Esophagus squamous epithelium (tissue), 4 donors: ENCODE data around the gene TMEM145.

ENCODE experiments used
- CTCF ChIP-seq, 6 experiments: fragments of 450-650 bp in 4 of 6; fragments of 200-600 bp in 2 of 6; sonication (generic) in 2 of 6; IDR thresholded peaks; one replicate each; pipeline ENCODE4 v1.5.1; 2016 to 2019; ENCODE audit warnings: antibody characterized with exemption in 6 of 6, mild to moderate bottlenecking in 4 of 6, moderate library complexity in 4 of 6
- POLR2A ChIP-seq, 4 donors: fragments of 450-650 bp; IDR thresholded peaks; one replicate each; pipeline ENCODE4 v1.6.1; 2017; ENCODE audit warnings: antibody characterized with exemption in 4 of 4, mild to moderate bottlenecking in 4 of 4, moderate library complexity in 3 of 4

DNA sequence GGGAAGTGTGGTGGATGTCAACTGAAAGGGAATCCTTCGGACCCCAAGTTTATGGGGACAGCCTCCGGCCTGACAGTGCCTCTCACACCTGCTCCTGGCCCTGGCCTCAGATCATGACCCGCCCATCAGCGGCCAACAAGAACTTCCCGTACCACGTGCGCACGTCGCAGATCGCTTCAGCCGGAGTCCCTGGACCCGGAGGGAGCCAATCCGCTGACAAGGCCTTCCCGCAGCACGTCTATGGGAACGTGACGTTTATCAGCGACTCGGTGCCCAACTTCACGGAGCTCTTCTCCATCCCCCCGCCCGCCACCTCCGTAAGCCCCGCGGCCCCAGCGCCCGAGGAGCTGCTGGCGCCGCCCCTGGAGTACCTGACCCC is 10.4 kb downstream of the TMEM145 start:
- TF ChIP-seq POLR2A (IDR thresholded peaks at IDR 0.05) (no peak), CTCF (IDR thresholded peaks at IDR 0.05) (no peak)
